Subcutaneous adipose tissue (tissue), 4 donors: Measurements from ENCODE around the gene AMBP. TPM values are rescaled to one million over a fixed set of nuclear protein-coding genes. Genes with fewer than 3 reads are reported as not detected.

Source experiments
- total RNA-seq, 4 donors: library from RNA; depleted of rRNA; stranded (reverse); fragments of >200 nt; gene quantifications; one replicate each; pipeline ENCODE4 v1.1.0, GENCODE V29; 2016
- TF ChIP-seq, protein P1 (sequence below): fragments of 450-650 bp; IDR thresholded peaks from one replicate; pipeline ENCODE4 v1.5.1; 2016; ENCODE audit warnings: low read depth, mild to moderate bottlenecking, control low read depth, antibody characterized with exemption, moderate library complexity

AMBP gene
- total RNA-seq, 4 donors from 2014 or later = not detected

DNA sequence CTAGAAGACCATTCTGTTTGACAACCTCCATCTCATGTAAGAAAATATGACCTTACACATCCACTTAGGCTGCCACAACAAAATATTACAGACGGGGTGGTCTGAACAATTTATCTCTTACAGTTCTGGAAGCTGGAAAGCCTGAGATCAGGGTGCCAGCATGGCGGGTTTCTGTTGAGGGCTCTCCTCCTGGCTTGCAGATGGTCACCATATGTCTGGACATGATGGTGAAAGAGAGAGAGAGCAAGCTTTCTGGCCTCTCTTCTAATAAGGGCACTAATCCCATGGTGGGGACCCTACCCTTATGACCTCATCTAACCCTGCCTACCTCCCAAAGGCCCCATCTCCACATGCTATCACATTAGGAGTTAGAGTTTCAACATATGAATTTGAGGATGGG is 66.0 kb downstream of the AMBP start:
- TF ChIP-seq, protein P1, sequence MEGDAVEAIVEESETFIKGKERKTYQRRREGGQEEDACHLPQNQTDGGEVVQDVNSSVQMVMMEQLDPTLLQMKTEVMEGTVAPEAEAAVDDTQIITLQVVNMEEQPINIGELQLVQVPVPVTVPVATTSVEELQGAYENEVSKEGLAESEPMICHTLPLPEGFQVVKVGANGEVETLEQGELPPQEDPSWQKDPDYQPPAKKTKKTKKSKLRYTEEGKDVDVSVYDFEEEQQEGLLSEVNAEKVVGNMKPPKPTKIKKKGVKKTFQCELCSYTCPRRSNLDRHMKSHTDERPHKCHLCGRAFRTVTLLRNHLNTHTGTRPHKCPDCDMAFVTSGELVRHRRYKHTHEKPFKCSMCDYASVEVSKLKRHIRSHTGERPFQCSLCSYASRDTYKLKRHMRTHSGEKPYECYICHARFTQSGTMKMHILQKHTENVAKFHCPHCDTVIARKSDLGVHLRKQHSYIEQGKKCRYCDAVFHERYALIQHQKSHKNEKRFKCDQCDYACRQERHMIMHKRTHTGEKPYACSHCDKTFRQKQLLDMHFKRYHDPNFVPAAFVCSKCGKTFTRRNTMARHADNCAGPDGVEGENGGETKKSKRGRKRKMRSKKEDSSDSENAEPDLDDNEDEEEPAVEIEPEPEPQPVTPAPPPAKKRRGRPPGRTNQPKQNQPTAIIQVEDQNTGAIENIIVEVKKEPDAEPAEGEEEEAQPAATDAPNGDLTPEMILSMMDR = no peak

DNA sequence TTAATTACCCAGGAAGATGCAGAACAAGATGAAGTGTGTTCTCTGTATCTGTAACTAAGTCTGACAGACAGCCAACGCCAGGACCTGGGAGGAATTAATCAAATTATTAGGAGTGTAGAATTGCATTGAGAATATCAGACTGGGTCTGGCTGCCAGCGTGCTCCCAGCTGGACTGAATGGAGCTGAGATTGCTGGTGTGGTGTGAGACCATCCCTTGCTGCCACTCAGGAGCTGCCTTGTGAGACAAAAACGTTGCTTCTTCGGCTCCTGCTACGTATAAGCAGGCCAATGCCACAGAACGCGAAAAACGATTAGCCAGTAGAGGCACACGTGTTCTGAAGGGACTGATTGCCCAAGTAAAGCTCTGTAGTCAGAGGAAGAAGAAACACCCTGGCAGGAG is 66.8 kb downstream of the AMBP start:
- TF ChIP-seq, protein P1 = no peak

Other genes with a start within 250 kb of the AMBP start
- 1 to 10 TPM; 3.7 to 7.7 (median 4.4) TPM for gene ZNF618, start 202.0 kb downstream of the AMBP start, total RNA-seq
- not detected for gene KIF12, start 21.0 kb upstream of the AMBP start, total RNA-seq
- 1 to 10 TPM; 1.0 to 7.7 (median 4.4) TPM for gene COL27A1, start 77.2 kb upstream of the AMBP start, total RNA-seq
- 1 to 10 TPM in 1 of 4 donors, not detected in 3; 6.6 TPM for gene ORM1, start 244.8 kb upstream of the AMBP start, total RNA-seq